ENCODE results near the gene IKZF3.
"Not testable (repeated sequence)": the region's sequence is repeated elsewhere in the genome, so short reads cannot be mapped to it uniquely, and the experiment has no call there.

IKZF3 gene

GRCh38 chr17:39751016-39751543 lies 113.0 kb downstream of the IKZF3 start:
- Mint-ChIP-seq H3K36me3 (no peaks in the 10 kb centered on the region), H3K4me3 (no peak overlapping the region), H3K9me3 (no peaks in the 10 kb centered on the region), H3K27me3 (no peaks in the 10 kb centered on the region), H3K4me1 (peaks cover 27% of the 10 kb centered on the region), H3K27ac (no peak overlapping the region)

GRCh38 chr17:39750131-39751015 lies 113.7 kb downstream of the IKZF3 start:
- H3K27ac Mint-ChIP-seq: no peak overlapping the region
- no peaks in the 10 kb centered on the region for H3K36me3 Mint-ChIP-seq
- H3K4me1 Mint-ChIP-seq: peaks cover 20% of the 10 kb centered on the region
- H3K27me3 Mint-ChIP-seq: no peaks in the 10 kb centered on the region
- no peaks in the 10 kb centered on the region for H3K9me3 Mint-ChIP-seq
- H3K4me3 Mint-ChIP-seq: no peak overlapping the region

DNA sequence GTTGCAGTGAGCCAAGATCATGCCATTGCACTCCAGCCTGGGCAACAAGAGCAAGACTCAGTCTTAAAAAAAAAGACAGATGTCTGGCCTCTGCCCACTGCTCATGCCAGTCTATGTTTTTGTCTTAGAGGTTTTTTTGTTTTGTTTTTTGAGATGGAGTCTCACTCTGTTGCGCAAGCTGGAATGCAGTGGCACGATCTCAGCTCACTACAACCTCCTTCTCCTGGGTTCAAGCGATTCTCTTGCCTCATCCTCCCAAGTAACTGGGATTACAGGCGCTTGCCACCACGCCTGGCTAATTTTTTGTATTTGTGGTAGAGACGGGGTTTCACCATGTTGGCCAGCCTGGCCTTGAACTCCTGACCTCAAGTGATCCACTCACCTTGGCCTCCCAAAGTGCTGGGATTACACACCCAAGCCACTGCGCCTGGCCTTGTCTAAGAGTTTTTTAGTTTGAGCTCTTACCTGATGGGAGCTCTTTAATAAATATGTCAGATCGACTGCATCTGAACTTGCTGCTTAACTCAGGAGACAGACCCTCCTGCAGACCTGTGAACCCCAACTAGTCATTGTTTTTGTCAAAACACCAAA lies 115.6 kb downstream of the IKZF3 start:
- H3K4me1 Mint-ChIP-seq: peaks cover 13% of the 10 kb centered on the region
- H3K36me3 Mint-ChIP-seq, H3K4me3 Mint-ChIP-seq, H3K27me3 Mint-ChIP-seq, H3K9me3 Mint-ChIP-seq: not testable (repeated sequence)
- peak overlapping the region; percentile 30 for H3K27ac Mint-ChIP-seq

- H3K27ac Mint-ChIP-seq: no peak overlapping the region
- no peaks in the 10 kb centered on the region for H3K36me3 Mint-ChIP-seq
- H3K9me3 Mint-ChIP-seq: no peaks in the 10 kb centered on the region
- H3K4me3 Mint-ChIP-seq: no peak overlapping the region
- H3K4me1 Mint-ChIP-seq: peaks cover 5% of the 10 kb centered on the region
- no peaks in the 10 kb centered on the region for H3K27me3 Mint-ChIP-seq
Observed at GRCh38 chr17:39747745-39748144, 116.4 kb downstream of the IKZF3 start.

DNA sequence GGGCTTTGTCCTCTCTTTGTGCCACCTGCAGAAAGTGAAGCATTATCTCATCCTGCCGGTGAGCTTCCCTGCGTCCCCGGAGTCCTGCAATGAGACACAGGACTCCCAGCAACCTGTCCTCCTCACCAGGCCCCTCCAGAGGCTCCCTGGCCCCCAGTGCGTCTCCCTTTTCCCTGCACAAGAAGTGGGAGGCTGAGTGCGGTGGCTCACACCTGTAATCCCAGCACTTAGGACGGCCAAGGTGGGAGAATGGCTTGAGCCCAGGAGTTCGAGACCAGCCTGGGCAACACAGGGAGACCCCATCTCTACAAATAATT lies 118.0 kb downstream of the IKZF3 start:
- Mint-ChIP-seq H3K27me3 (no peaks in the 10 kb centered on the region), H3K36me3 (no peaks in the 10 kb centered on the region), H3K9me3 (no peaks in the 10 kb centered on the region), H3K4me1 (no peaks in the 10 kb centered on the region), H3K4me3 (no peak overlapping the region), H3K27ac (no peak overlapping the region)

DNA sequence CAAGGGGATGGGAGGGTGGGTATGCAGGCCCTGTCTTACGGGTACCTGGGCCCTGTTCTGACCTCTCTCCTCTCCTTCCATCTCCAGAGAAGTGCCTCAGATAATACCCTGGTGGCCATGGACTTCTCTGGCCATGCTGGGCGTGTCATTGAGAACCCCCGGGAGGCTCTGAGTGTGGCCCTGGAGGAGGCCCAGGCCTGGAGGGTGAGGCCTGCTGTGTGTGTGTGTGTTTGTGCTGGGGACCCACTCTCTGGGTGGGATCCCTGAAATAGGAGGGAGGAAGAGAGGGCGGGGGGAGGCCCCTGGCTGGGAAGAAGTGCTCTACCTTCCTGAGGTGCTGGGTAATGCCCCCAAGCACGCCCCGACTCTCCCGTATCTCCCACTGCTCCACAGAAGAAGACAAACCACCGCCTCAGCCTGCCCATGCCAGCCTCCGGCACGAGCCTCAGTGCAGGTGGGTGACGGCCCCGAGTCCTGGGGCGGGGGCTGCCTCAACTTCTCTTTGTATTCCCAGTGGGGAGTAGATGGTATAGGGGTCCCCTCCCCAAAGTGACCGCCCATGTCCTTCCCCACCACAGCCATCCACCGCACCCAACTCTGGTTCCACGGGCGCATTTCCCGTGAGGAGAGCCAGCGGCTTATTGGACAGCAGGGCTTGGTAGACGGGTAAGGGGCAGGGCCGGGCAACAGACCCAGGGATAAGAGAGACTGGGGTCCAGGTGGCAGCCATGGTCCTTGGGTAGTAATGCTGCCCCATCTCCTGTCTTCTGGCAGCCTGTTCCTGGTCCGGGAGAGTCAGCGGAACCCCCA lies 118.6 kb downstream of the IKZF3 start:
- no peak overlapping the region for H3K27ac Mint-ChIP-seq
- no peaks in the 10 kb centered on the region for H3K27me3 Mint-ChIP-seq
- H3K9me3 Mint-ChIP-seq: no peaks in the 10 kb centered on the region

DNA sequence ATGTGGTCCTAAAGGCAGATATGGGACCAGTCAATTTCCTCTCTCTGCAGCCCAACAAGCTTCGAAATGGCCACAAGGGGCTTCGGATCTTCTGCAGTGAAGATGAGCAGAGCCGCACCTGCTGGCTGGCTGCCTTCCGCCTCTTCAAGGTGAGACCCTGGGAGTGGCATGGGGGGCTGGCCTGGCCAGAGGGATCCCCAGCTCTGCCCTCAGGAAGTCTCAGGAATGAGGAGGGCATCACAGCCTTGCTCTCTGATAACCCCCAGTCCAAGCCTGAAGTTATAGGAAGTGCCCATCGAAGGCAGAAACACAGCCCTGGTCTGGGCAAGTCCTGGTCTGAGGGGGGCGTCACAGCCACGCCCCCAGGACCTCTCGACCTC lies 119.3 kb downstream of the IKZF3 start:
- Mint-ChIP-seq H3K27ac (no peak overlapping the region), H3K27me3 (peaks cover 1% of the 10 kb centered on the region), H3K36me3 (no peaks in the 10 kb centered on the region), H3K9me3 (no peaks in the 10 kb centered on the region), H3K4me3 (no peak overlapping the region), H3K4me1 (peaks cover 1% of the 10 kb centered on the region)

More for the DNA sequence above, 118.6 kb downstream of the IKZF3 start:
- no peaks in the 10 kb centered on the region for H3K36me3 Mint-ChIP-seq
- H3K4me3 Mint-ChIP-seq: no peak overlapping the region
- H3K4me1 Mint-ChIP-seq: no peaks in the 10 kb centered on the region

- Mint-ChIP-seq H3K27me3 (peaks cover 1% of the 10 kb centered on the region), H3K4me1 (peaks cover 7% of the 10 kb centered on the region), H3K9me3 (no peaks in the 10 kb centered on the region), H3K27ac (no peak overlapping the region), H3K4me3 (no peak overlapping the region), H3K36me3 (no peaks in the 10 kb centered on the region)
Observed at GRCh38 chr17:39744075-39744835, 119.9 kb downstream of the IKZF3 start.

- Mint-ChIP-seq H3K9me3 (no peaks in the 10 kb centered on the region), H3K27me3 (peaks cover 5% of the 10 kb centered on the region), H3K4me1 (peaks cover 16% of the 10 kb centered on the region), H3K36me3 (no peaks in the 10 kb centered on the region), H3K4me3 (no peak overlapping the region), H3K27ac (no peak overlapping the region)
Observed at GRCh38 chr17:39742856-39743436, 121.2 kb downstream of the IKZF3 start.

DNA sequence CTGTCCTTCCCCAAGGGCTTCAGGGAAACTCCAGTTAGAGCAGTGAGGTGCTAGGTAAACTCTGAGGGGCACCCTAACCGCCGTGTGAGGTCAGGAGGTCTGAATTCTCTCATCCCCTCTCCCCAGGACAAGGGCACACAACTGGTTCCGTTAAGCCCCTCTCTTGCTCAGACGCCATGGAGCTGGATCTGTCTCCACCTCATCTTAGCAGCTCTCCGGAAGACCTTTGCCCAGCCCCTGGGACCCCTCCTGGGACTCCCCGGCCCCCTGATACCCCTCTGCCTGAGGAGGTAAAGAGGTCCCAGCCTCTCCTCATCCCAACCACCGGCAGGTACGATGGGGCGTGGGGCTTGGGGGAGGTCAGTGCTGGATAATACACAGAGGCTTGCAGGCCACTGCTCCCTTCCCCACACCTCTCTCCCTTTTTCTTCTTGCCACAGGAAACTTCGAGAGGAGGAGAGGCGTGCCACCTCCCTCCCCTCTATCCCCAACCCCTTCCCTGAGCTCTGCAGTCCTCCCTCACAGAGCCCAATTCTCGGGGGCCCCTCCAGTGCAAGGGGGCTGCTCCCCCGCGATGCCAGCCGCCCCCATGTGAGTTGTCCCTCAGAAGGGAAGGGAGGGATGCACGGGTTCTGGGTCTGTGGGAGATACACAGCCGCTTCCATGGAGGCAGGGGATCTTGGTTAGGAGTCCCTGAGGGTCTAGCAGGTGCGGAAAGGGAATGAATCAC lies 121.8 kb downstream of the IKZF3 start:
- peaks cover 16% of the 10 kb centered on the region for H3K4me1 Mint-ChIP-seq
- H3K4me3 Mint-ChIP-seq: no peak overlapping the region
- H3K27me3 Mint-ChIP-seq: peaks cover 5% of the 10 kb centered on the region
- no peak overlapping the region for H3K27ac Mint-ChIP-seq
- H3K36me3 Mint-ChIP-seq: no peaks in the 10 kb centered on the region
- no peaks in the 10 kb centered on the region for H3K9me3 Mint-ChIP-seq

GRCh38 chr17:39740357-39741111 lies 123.6 kb downstream of the IKZF3 start:
- no peaks in the 10 kb centered on the region for H3K9me3 Mint-ChIP-seq

DNA sequence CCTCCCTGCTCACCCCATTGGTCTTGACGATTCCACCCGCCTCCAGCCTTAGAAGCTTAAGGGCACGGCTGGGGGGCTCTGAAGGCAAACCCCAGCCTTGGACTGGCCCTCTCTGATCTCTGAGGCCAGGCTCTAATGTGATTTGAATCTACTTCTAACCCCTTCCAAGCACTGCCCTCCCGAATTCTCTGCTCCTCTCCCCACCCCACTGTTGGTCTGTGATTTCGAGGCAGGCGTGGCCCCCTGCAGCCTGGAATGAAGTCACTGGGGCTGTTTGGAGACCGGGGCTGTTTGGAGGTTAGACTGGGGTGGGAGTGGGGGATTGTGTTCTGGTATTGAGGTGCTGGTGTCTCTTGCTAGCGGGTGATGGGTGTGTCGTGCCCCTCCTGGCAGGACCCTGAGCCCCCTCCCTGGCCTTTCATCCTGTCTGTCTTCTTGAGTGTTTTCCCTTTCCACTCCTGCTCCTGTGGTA lies 124.2 kb downstream of the IKZF3 start:
- peaks cover 16% of the 10 kb centered on the region for H3K4me1 Mint-ChIP-seq
- no peak overlapping the region for H3K4me3 Mint-ChIP-seq
- H3K27me3 Mint-ChIP-seq: peaks cover 5% of the 10 kb centered on the region
- H3K9me3 Mint-ChIP-seq: no peaks in the 10 kb centered on the region
- H3K36me3 Mint-ChIP-seq: no peaks in the 10 kb centered on the region
- peak overlapping the region; percentile 17 for H3K27ac Mint-ChIP-seq

More at GRCh38 chr17:39740357-39741111, 123.6 kb downstream of the IKZF3 start:
- Mint-ChIP-seq H3K36me3 (no peaks in the 10 kb centered on the region), H3K4me1 (peaks cover 16% of the 10 kb centered on the region), H3K27me3 (peaks cover 5% of the 10 kb centered on the region), H3K27ac (peak overlapping the region; percentile 17), H3K4me3 (no peak overlapping the region)

DNA sequence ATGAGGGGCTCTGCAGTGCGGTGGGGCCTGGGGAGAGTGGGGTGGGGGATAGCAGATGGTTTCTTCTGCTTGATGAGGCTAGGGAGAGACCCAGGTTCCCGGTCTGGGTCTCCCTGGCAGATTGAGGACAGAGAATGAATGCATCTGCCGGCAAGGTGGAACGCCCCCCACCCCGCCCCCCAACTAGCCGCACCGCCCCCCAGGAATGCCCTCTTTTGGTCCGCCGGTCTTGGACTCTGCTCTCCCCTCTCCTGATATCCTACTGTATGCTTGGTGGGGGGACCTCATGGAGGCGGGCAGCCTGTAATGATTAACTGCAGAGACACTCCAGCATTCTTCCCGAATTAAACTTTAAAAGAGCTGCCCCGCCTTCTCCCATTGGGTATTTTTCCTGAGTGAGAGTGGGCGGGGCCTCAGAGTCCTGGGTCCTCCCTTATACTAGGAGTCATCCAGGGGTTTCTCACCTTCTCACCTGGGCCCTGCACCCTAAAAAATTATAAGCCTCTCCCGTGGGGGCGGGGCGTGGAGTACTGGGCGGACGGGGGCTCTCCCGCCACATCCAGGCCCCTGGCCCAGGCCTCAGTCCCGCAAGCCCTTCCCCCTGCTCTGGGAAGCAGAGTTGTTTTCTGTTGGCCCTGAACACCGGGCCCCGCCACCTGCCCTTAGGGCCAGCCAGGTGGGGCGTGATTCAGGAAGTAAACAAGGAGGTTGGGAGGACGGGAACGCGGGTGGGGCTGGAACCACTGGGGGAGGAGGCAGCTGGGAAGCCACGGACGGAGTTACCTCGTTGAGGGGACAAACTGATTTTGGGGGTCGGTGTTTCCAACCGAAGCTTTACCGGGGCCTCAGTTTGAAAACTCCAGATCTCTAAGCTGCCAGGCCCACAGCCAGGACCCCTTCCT lies 124.9 kb downstream of the IKZF3 start:
- no peaks in the 10 kb centered on the region for H3K36me3 Mint-ChIP-seq
- H3K27me3 Mint-ChIP-seq: peaks cover 5% of the 10 kb centered on the region
- peaks cover 16% of the 10 kb centered on the region for H3K4me1 Mint-ChIP-seq
- H3K9me3 Mint-ChIP-seq: no peaks in the 10 kb centered on the region
- no peak overlapping the region for H3K4me3 Mint-ChIP-seq
- H3K27ac Mint-ChIP-seq: no peak overlapping the region
